Endothelial cell of umbilical vein (primary cell): ENCODE data around the gene TMEM108.

ENCODE experiments used
- EZH2 ChIP-seq: IDR thresholded peaks from 2 replicates; pipeline ENCODE4 v1.6.1; 2012; ENCODE audit warnings: borderline replicate concordance, low read depth, mild to moderate bottlenecking, moderate library complexity, low read length, inconsistent platforms; ENCODE audit not compliant: severe bottlenecking
- GATA2 ChIP-seq: IDR thresholded peaks from 2 replicates; pipeline ENCODE4 v1.7.0; 2011; ENCODE audit warnings: low read depth, mild to moderate bottlenecking, moderate library complexity, mixed read lengths, low read length; ENCODE audit not compliant: insufficient read length, insufficient read depth
- POLR2A ChIP-seq: IDR thresholded peaks from 2 replicates; pipeline ENCODE4 v1.6.1; 2012; ENCODE audit warnings: low read depth, mild to moderate bottlenecking, control low read depth, low read length
- TF ChIP-seq, protein P1 (sequence below), 2 donors: IDR thresholded peaks; 1 replicate in 1 of 2; 2 replicates in 1 of 2; pipeline ENCODE4 v1.5.1; 2011; ENCODE audit warnings: low read length in 2 of 2, mild to moderate bottlenecking in 2 of 2, moderate library complexity in 2 of 2, control low read depth in 1 of 2, inconsistent platforms in 1 of 2, low read depth in 1 of 2; ENCODE audit not compliant: insufficient read depth in 1 of 2; ENCODE audit errors: extremely low read depth in 1 of 2

DNA sequence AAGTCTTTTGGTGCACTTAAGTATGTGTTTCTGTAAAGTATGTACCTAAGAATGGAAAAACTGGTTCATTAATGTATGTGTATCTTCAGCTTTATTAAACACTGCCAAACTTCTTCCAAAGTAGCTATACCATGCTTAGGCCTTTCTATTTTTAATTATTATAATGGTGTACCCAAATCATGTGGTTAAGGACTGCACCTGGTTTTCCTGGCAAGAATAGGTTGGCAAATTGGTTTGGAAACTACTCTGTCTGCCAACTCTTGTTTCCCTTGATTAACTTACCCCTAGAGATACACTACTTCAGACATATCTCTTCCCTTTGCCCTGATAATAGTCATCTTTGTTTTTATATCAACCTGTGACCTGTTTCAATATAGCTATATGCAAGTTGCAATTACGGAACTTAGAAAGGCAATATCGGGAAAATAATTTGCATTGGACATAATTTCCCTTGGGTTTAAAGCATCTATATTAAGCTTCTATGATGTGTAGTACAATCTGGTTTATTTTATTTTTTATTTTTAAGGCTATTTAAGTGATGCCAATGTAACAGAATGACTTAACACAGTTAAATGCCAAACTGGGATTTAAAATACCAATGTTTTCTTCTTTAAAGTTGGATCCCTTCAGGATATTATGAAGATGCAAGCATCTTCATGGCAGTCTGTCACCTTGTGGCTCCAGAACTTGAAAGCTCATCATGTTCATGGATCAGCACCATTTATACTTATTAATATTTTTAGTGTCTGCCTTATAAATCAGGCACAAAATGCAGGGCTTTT lies 40.6 kb upstream of the TMEM108 start:
- TF ChIP-seq, protein P1, sequence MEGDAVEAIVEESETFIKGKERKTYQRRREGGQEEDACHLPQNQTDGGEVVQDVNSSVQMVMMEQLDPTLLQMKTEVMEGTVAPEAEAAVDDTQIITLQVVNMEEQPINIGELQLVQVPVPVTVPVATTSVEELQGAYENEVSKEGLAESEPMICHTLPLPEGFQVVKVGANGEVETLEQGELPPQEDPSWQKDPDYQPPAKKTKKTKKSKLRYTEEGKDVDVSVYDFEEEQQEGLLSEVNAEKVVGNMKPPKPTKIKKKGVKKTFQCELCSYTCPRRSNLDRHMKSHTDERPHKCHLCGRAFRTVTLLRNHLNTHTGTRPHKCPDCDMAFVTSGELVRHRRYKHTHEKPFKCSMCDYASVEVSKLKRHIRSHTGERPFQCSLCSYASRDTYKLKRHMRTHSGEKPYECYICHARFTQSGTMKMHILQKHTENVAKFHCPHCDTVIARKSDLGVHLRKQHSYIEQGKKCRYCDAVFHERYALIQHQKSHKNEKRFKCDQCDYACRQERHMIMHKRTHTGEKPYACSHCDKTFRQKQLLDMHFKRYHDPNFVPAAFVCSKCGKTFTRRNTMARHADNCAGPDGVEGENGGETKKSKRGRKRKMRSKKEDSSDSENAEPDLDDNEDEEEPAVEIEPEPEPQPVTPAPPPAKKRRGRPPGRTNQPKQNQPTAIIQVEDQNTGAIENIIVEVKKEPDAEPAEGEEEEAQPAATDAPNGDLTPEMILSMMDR (IDR thresholded peaks at IDR 0.05; ENCODE audit: extremely low read depth in 1 of 2, insufficient read depth in 1 of 2, low read depth in 1 of 2, low read length in 2 of 2), result no peak
- TF ChIP-seq POLR2A (no peak), EZH2 (no peak), GATA2 (no peak)
